ENCODE data around the gene SUDS3.

Gene SUDS3

GRCh38 chr12:118446247-118446646, 69.9 kb downstream of the SUDS3 start:
- no peak for DNase-seq

DNA sequence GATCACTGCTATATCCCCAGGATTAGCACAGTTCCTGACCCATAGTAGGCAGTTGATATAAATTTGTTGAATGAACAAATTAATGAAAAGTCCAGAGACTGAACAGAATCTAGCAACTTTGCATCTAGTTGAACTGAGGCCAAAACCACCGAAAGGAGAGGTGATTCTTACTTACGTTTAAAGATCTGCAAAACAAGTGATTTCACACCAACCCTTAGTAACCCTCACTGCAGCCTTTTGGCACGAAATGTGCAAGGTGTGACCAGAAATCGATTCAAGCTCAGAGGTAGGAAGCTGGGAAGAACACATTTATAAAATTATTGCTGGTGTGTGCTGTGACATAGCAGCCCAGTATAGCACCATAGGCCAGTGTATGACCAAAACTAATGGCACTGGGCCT, 70.8 kb downstream of the SUDS3 start:
- no peak for DNase-seq

GRCh38 chr12:118448341-118448740, 72.0 kb downstream of the SUDS3 start:
- DNase-seq, result peak in 8 of 56 donors; percentile 0 to 16 (median 2)

DNA sequence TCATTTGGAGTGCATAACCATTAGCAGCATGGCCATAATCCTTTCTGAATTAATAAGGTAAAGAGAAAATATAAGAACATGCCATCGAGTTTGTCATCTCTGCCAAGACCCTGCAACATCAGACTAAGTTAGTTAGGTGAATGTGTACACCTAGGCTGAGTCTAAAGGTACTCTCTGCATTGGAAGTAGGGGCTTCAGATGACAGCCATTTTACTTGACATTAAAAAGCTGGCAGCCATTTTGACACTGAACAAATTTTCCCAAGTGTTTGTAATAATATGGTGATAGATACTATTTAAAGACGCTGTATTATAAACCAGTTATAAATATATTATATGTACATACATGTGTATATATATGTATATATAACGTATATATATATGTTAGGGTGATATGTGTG, 79.0 kb downstream of the SUDS3 start:
- DNase-seq, result no peak

DNA sequence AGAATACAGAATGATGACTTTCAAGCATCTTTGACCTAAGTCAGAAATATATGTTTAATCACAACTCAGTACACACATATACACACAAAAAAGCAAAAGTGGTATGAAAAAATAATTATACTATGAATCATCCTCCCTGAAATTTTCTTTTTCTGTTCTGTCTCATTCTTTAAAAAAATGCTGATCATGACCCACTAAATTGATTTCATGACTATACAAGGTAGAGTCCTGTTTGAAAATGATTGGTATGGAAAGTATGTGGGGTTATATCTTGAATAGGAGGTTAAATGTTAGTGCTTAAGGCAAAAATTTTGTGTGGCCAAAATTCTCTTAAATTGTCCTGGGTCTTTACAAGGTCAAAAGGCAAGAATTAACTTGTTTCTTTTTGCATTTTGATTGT, 80.4 kb downstream of the SUDS3 start:
- no peak for DNase-seq

DNA sequence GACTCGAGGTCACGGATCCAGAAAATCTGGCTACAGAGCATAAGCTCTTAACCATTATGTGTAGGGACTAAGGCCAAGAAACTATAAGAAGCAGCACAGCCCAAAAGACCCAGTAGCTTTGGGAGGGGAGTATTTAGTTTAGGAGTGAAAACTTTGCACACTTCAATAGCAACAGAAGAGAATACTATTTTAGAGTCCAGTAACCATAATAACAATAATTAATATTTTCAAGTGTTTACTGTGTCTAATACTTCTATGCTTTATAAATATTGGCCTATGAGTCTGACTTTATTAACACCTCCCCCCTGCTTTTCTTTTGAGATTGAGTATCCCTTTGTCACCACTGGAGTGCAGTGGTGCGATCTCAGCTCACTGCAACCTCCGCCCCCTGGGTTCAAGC, 82.8 kb downstream of the SUDS3 start:
- no peak for DNase-seq

DNA sequence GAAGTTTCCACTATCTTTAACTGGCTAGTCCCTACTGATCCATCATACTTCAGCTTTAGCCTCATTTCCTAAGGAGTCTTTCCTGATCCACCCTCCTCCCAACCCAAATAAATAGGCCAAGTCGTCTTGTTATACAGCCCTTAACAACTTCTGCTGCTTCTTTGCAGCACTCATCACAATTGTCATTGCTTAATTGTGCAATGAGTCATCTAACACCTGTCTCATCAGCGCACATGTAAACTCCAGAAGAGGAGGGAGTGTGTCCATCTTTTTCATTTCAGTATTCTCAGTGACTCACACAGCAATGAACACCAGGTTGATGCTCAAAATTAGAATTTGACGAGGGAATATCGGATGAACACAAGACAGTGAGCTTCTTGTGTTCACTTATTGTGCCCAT, 87.3 kb downstream of the SUDS3 start:
- DNase-seq, result peak in 1 of 56 donors; percentile 5

GRCh38 chr12:118465706-118466105, 89.4 kb downstream of the SUDS3 start:
- no peak for DNase-seq
